Osteoblast (primary cell): ENCODE results near the gene IQCE. TPM values are rescaled to one million over a fixed set of nuclear protein-coding genes. Genes with fewer than 3 reads are reported as not detected.
A peak's percentile ranks its signal among the peaks of the same experiment; 100 is the strongest.
"Not testable (repeated sequence)": the region's sequence is repeated elsewhere in the genome, so short reads cannot be mapped to it uniquely, and the experiment has no call there.

Experiments
- DNase-seq: peaks from one replicate; pipeline ENCODE4 v3.0.0; 2011; ENCODE audit warnings: low spot score, mixed read lengths; ENCODE audit not compliant: insufficient read length; ENCODE audit errors: missing footprints
- H2AFZ ChIP-seq: 2 replicates; pipeline ENCODE4 v1.6.0; 2011; ENCODE audit warnings: mild to moderate bottlenecking, low read length
- H3K27ac ChIP-seq: 2 replicates; pipeline ENCODE4 v1.5.1; 2011; ENCODE audit warnings: mild to moderate bottlenecking, low read depth, low read length, moderate library complexity
- H3K27me3 ChIP-seq: 2 replicates; pipeline ENCODE4 v1.6.0; 2012; ENCODE audit warnings: mild to moderate bottlenecking, control low read depth, inconsistent platforms, low read length, moderate library complexity; ENCODE audit not compliant: insufficient read depth
- H3K36me3 ChIP-seq: 2 replicates; pipeline ENCODE4 v1.5.1; 2011; ENCODE audit warnings: mild to moderate bottlenecking, low read length, control low read depth, moderate library complexity; ENCODE audit not compliant: insufficient read depth
- H3K4me1 ChIP-seq: 2 replicates; pipeline ENCODE4 v1.5.1; 2011; ENCODE audit warnings: mild to moderate bottlenecking, low read length, control low read depth, moderate library complexity; ENCODE audit not compliant: insufficient read depth
- H3K4me2 ChIP-seq: 2 replicates; pipeline ENCODE4 v1.6.0; 2011; ENCODE audit warnings: mild to moderate bottlenecking, low read length; ENCODE audit not compliant: insufficient read depth
- H3K4me3 ChIP-seq: fragments of 200-600 bp; sonication (generic); 3 replicates; pipeline ENCODE4 v1.5.1; 2012; ENCODE audit warnings: mild to moderate bottlenecking, low read length, inconsistent platforms; ENCODE audit not compliant: insufficient read depth
- H3K79me2 ChIP-seq: 2 replicates; pipeline ENCODE4 v1.6.0; 2012; ENCODE audit warnings: mild to moderate bottlenecking, low read length, control low read depth, inconsistent platforms; ENCODE audit not compliant: insufficient read depth
- H3K9me3 ChIP-seq: 2 replicates; pipeline ENCODE4 v1.5.1; 2011; ENCODE audit warnings: low read depth, low read length, control low read depth
- H4K20me1 ChIP-seq: 2 replicates; pipeline ENCODE4 v1.6.0; 2012; ENCODE audit warnings: mild to moderate bottlenecking, low read length, control low read depth; ENCODE audit not compliant: insufficient read depth
- total RNA-seq: library from RNA; depleted of rRNA; stranded (reverse); fragments of >200 nt; gene quantifications from 2 replicates; pipeline ENCODE4 v1.2.3, GENCODE V29; 2012
- TF ChIP-seq, protein P1 (sequence below): IDR thresholded peaks from 2 replicates; pipeline ENCODE4 v1.5.1; 2011; ENCODE audit warnings: mild to moderate bottlenecking, low read depth, low read length, moderate library complexity; ENCODE audit errors: extremely low read depth

Gene IQCE
- total RNA-seq, 1 donor = 18.8 TPM

DNA sequence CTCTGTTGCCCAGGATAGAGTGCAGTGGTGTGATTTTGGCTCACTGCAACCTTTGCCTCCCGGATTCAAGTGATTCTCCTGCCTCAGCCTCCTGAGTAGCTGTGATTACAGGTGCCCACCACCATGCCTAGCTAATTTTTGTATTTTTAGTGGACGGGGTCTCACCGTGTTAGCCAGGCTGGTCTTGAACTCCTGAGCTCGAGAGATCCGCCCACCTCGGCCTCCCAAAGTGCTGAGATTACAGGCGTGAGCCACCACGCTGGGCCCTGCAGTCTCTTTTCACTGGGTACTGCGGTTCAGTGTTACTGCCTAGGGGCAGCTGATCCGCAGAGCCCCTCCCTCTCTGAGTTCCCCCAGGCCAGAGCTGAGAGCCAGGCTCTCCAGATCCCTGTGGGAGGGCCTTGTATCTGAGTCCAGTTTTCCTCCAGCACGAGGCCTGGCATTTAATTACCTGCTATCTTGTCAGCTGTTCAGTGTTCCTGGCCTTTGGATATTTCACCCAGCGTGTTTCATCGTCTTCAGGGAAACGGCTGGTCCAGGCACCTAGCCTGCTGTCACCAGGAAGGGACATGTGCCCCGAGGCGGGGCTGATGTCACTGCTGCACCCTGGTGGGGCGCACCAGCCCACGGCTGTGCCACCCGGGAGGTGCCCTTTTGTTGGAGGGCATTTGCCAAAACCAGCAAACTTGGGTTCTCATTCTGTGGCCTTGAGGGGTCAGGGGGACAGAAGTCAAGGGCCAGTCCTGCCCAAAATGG lies 22.7 kb upstream of the IQCE start:
- not testable (repeated sequence) for H2AFZ ChIP-seq, H3K27me3 ChIP-seq, H3K4me2 ChIP-seq, H3K9me3 ChIP-seq, H3K27ac ChIP-seq, H3K4me1 ChIP-seq, H3K4me3 ChIP-seq, H3K79me2 ChIP-seq, H4K20me1 ChIP-seq, DNase-seq
- peaks cover 13% of the 10 kb centered on the region for H3K36me3 ChIP-seq

DNA sequence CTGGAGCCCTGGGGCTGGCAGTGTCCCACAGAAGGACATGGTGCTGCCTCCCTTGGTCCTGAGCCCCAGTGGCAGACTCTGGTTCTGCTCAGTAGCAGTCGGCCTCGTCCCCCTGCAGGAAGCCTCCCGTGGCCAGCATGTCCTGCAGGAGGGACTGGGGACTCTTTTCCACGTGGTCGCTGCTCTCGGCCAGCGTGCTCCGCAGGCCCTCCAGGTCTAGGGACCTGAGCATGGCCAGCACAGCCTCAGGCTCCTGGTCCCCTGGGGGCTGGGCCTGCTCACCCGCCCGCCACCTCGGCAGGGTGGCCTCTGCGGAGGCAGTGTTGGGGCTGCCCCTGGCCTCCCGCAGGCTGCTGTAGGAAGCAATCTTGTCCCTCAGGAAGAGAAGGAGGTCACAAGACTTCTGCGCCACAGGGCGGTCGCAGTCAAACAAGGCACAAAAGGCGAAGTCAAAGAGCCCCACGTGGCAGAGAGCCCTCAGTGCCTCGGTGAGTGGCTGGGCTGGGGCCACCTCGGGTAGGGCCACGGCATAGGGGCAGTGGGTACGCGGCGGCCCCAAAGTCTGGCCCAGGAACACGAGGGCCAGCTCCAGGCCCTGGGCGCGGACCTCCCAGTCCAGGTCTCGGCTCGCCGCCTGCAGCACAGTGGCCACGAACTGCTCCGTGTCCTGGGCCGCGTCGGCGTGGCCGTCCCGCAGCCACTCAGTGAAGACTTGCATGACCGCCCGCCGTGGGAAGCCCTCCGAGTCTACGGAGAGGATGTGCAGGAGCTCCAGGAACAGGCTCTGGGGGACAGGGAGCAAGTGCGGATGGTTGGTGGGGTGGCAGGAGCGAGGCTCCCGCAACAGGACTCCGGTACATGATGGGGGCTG lies 20.6 kb upstream of the IQCE start:
- Histone ChIP-seq H3K27ac (no peak overlapping the region), H3K36me3 (peaks cover 13% of the 10 kb centered on the region), H3K4me1 (no peaks in the 10 kb centered on the region), H3K27me3 (no peaks in the 10 kb centered on the region), H2AFZ (no peak overlapping the region), H3K79me2 (no peaks in the 10 kb centered on the region), H3K4me3 (no peak overlapping the region), H4K20me1 (no peaks in the 10 kb centered on the region), H3K4me2 (no peak overlapping the region), H3K9me3 (no peaks in the 10 kb centered on the region)
- TF ChIP-seq, protein P1, sequence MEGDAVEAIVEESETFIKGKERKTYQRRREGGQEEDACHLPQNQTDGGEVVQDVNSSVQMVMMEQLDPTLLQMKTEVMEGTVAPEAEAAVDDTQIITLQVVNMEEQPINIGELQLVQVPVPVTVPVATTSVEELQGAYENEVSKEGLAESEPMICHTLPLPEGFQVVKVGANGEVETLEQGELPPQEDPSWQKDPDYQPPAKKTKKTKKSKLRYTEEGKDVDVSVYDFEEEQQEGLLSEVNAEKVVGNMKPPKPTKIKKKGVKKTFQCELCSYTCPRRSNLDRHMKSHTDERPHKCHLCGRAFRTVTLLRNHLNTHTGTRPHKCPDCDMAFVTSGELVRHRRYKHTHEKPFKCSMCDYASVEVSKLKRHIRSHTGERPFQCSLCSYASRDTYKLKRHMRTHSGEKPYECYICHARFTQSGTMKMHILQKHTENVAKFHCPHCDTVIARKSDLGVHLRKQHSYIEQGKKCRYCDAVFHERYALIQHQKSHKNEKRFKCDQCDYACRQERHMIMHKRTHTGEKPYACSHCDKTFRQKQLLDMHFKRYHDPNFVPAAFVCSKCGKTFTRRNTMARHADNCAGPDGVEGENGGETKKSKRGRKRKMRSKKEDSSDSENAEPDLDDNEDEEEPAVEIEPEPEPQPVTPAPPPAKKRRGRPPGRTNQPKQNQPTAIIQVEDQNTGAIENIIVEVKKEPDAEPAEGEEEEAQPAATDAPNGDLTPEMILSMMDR = no peak
- DNase-seq = peak; percentile 87

DNA sequence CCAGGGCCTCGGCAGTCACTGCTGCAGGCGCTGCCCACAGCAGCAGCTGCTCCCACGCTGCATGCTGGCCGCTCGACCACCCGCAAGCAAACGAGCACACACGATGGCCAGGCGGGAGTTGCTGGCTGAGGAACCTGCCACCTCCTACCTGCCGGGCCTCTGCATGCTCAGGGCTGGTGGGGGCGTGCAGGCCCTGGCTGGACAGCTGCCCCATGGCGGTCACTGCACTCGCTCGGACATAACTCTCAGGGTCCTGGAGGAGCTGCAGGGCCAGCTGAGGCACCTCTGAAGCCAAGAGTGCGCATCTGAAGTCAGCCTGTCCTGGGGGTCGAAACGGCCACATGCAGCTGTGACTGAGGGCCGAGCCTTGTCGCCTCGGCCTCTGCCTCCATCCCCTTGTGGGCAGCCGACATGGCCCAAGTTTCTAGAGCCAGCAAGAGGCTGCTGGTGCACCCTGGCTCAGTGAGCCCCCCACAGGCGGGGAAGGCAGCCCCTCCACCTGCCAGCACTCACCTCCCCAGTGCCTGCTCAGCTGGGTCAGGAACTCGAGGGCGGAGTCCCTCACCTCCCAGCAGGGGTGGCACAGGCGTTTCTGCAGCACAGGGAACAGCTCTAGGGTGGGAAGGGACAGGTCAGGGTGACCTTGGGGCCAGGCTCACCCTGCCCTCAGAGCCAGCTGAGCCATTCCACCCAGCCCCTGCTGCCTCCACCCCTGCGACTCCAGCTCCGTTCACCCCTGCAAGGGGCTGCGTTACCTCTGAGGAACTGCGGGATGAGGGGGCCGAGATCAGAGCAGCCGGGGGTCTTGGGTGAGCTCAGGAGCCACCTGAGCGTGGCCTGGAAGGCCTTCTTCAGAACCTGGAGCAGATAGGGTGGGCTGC lies 19.5 kb upstream of the IQCE start:
- Histone ChIP-seq H3K27me3 (no peaks in the 10 kb centered on the region), H3K27ac (no peak overlapping the region), H3K9me3 (no peaks in the 10 kb centered on the region), H2AFZ (no peak overlapping the region), H4K20me1 (no peaks in the 10 kb centered on the region), H3K79me2 (no peaks in the 10 kb centered on the region), H3K4me1 (no peaks in the 10 kb centered on the region), H3K4me2 (no peak overlapping the region), H3K36me3 (peaks cover 18% of the 10 kb centered on the region), H3K4me3 (no peak overlapping the region)
- DNase-seq = peak; percentile 34
- TF ChIP-seq, protein P1 = no peak

- Histone ChIP-seq H3K27ac (no peak overlapping the region), H3K27me3 (no peaks in the 10 kb centered on the region), H3K79me2 (no peaks in the 10 kb centered on the region)
Measured at GRCh38 chr7:2540133-2540532, 18.6 kb upstream of the IQCE start.

More at GRCh38 chr7:2540133-2540532, 18.6 kb upstream of the IQCE start:
- Histone ChIP-seq H3K4me1 (no peaks in the 10 kb centered on the region), H3K4me3 (no peak overlapping the region), H2AFZ (no peak overlapping the region), H4K20me1 (no peaks in the 10 kb centered on the region), H3K9me3 (no peaks in the 10 kb centered on the region), H3K36me3 (peaks cover 23% of the 10 kb centered on the region), H3K4me2 (no peak overlapping the region)
- TF ChIP-seq, protein P1 = no peak
- DNase-seq = peak; percentile 60
